ENCODE measurements around the gene NCKAP5.

GRCh38 chr2:132873738-132874137 lies 694.5 kb downstream of the NCKAP5 start:
- TF ChIP-seq EZH2 (IDR thresholded peaks at IDR 0.05; ENCODE audit: low read depth, low read length, severe bottlenecking) (no peak), CTCF (IDR thresholded peaks at IDR 0.05; ENCODE audit: control extremely low read depth in 1 of 3, insufficient read depth in 1 of 3, low read depth in 1 of 3, low read length in 3 of 3) (no peak), SRF (IDR thresholded peaks at IDR 0.05; ENCODE audit: low read depth, low read length) (no peak), GABPA (IDR thresholded peaks at IDR 0.05; ENCODE audit: borderline replicate concordance, insufficient read depth, low read length) (no peak), POLR2A (IDR thresholded peaks at IDR 0.05; ENCODE audit: control extremely low read depth in 1 of 2, low read depth in 2 of 2, low read length in 2 of 2) (no peak), CEBPB (IDR thresholded peaks at IDR 0.05; ENCODE audit: low read depth, low read length) (no peak), CREB1 (IDR thresholded peaks at IDR 0.05) (no peak), SUZ12 (IDR thresholded peaks at IDR 0.05; ENCODE audit: low read length) (no peak), ZNF274 (IDR thresholded peaks at IDR 0.05; ENCODE audit: borderline replicate concordance, extremely low read depth, low read length) (no peak), MAX (IDR thresholded peaks at IDR 0.05) (no peak), EP300 (IDR thresholded peaks at IDR 0.05; ENCODE audit: borderline replicate concordance in 1 of 2, low read depth in 2 of 2, low read length in 2 of 2) (no peak)
- TF ChIP-seq, protein P1, sequence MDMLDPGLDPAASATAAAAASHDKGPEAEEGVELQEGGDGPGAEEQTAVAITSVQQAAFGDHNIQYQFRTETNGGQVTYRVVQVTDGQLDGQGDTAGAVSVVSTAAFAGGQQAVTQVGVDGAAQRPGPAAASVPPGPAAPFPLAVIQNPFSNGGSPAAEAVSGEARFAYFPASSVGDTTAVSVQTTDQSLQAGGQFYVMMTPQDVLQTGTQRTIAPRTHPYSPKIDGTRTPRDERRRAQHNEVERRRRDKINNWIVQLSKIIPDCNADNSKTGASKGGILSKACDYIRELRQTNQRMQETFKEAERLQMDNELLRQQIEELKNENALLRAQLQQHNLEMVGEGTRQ (IDR thresholded peaks at IDR 0.05; ENCODE audit: low read length) = no peak
- TF ChIP-seq, protein P2, sequence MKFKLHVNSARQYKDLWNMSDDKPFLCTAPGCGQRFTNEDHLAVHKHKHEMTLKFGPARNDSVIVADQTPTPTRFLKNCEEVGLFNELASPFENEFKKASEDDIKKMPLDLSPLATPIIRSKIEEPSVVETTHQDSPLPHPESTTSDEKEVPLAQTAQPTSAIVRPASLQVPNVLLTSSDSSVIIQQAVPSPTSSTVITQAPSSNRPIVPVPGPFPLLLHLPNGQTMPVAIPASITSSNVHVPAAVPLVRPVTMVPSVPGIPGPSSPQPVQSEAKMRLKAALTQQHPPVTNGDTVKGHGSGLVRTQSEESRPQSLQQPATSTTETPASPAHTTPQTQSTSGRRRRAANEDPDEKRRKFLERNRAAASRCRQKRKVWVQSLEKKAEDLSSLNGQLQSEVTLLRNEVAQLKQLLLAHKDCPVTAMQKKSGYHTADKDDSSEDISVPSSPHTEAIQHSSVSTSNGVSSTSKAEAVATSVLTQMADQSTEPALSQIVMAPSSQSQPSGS (IDR thresholded peaks at IDR 0.05; ENCODE audit: low read length) = no peak
- TF ChIP-seq, protein P3, sequence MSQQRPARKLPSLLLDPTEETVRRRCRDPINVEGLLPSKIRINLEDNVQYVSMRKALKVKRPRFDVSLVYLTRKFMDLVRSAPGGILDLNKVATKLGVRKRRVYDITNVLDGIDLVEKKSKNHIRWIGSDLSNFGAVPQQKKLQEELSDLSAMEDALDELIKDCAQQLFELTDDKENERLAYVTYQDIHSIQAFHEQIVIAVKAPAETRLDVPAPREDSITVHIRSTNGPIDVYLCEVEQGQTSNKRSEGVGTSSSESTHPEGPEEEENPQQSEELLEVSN (IDR thresholded peaks at IDR 0.05) = no peak
